NCI-H1930 (cell line): ENCODE data around the gene RGMA.
"Not testable (repeated sequence)": the region's sequence is repeated elsewhere in the genome, so short reads cannot be mapped to it uniquely, and the experiment has no call there.

ENCODE experiments used
- DNase-seq, 2 experiments: peaks; one replicate each; lab custom pipeline; 2025; lab: John Stamatoyannopoulos, UW

Gene RGMA

DNA sequence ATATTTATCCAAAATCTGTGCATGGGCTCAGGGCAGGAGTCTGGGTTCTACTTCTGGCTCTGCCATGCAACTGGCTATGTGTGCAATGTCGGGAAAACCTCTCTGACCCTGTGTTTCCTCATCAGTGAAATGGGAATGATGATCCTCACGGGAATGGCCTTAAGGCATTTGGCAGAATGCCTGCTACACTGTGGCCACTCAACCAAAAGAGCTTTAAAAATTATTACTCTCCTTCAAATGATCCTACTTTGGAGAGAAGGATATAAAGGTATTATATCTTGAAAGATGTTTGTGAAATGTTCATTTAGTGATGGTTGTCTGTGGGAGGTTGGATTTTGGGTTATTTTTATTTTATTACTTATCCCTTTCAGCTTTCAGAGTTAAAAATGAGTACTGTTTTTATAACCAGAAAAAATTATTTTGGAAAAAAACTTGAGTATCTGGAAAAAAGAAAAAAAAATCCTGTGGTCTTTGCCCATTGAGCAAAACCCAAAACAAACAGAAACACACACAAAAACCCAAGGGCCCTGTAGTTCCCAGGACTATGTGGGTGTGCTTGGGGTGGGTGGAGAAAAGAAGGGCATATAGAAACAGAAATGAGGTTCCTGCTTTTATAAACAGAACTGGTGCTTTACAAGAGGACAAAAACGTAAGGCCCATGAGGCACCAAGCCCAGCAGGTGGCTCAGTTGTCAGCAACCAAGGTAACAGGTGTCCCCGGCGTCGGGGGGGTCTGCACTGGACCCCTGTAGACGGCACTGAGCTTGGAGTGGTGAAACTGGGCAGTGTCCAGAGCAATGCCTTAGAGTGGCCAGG lies 22.0 kb downstream of the RGMA start:
- no peak for DNase-seq

- no peak for DNase-seq
These were observed 22.8 kb downstream of the RGMA start for GRCh38 chr15:93066224-93066681.

DNA sequence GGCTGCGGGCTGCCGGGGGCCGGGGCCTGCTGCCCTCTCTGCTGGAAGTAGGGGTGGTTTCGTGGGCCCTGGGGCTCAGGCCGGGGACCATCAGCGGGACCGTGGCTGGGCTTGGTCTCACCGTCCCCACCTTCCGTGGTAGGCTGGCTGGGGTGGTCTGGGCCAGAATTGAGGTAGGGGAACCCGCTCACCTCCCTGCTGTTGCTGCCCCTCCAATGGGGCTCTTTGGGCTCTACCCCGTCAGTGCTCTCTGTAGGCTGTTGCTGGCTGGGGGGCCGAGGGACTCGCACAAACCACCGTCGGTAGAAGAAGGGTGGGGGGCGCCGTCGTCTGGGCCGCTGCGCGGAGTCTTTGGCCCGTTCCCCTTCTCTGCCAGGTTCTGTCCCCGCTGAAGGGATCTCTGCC lies 23.4 kb downstream of the RGMA start:
- DNase-seq, result no peak

GRCh38 chr15:93063796-93064690 lies 25.0 kb downstream of the RGMA start:
- no peak for DNase-seq

GRCh38 chr15:93063262-93063671 lies 25.7 kb downstream of the RGMA start:
- DNase-seq, result no peak

- not testable (repeated sequence) for DNase-seq
These were observed 26.3 kb downstream of the RGMA start for GRCh38 chr15:93062628-93063261.

- DNase-seq, result no peak
These were observed 28.4 kb downstream of the RGMA start for GRCh38 chr15:93060336-93061248.

GRCh38 chr15:93059442-93059841 lies 29.6 kb downstream of the RGMA start:
- no peak for DNase-seq

- DNase-seq, result no peak
These were observed 30.0 kb downstream of the RGMA start for GRCh38 chr15:93058904-93059427.

GRCh38 chr15:93058128-93058527 lies 30.9 kb downstream of the RGMA start:
- DNase-seq, result no peak

DNA sequence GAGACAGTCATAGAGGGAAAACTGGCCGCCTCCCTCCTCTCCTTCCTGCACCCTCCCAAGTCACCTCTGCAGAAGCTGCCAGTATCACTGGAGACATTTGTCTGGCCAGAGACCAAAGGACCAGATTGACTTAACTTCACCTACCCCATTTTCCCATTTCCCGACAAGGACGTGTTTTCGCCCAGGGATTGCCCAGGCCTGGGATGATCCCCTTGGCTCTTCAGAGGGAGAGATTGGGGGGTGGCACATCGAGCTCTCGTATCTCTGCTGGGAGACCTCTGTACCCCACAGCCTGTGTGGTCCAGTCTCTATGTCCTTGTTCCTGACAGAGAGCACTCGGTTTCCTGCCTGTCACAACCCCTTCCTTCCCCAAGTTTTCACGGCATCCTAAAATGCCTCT lies 31.4 kb downstream of the RGMA start:
- no peak for DNase-seq

DNA sequence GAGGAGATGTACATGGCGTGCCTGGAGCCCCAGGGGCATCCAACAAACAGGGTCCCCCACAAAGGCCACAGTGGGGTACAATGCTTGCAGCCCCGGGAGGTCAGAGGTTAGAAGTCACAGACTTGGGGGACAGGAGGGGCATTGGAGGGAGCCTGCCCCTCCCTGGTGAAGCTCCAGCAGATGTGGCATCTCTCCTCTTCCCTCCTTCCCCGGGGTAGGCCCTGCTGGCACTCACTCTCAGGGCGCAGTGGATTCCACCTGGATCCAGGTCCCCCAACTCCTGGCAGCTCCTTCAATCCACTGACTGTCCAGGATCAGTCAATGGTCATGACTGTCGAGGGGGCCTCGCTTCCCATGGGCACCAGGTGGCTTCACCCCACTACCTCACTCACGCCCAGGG lies 32.2 kb downstream of the RGMA start:
- DNase-seq, result no peak

GRCh38 chr15:93055211-93055610 lies 33.8 kb downstream of the RGMA start:
- no peak for DNase-seq

- no peak for DNase-seq
These were observed 36.7 kb downstream of the RGMA start for GRCh38 chr15:93052090-93052879.

DNA sequence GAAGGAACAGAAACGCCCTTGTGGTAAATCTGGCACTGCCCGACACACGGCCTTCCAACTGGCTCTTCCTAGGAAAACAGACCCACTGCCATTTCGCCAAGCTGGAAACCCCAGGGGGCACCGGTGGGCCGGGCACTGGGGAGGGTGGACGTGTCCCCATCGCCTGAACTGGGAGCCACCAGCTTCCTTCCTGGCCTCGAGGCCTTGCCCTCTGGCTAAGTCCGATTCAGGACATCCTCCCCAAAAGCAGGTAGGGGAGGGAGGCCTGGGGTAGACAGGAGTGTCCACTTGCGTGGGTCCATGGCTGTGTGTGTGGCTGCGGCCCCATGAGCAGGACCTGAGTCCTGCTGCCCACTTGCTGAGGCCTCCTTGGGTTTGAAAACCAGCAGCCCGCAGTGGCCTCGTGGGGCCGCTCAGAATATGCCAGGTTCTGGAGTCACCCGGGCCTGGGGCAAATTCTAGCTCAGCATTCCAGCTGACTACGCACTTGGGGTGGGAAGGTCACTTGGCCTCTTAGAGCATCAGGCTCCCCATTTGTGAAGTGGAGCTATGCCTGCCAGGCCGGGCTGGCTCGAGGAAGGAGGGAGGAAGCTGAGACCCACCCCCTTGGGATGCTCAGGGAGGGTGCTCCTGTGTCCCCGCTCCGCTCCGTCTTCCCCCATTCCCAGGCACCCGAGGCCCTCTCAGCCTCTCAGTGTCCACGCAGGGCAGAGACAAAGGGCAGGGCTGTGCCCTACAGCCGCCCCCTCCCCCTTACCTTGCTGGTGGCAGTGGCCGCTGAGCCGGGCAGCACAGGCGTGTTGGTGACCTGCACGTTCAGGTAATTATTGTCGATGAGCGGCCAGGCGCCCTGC lies 37.5 kb downstream of the RGMA start:
- no peak for DNase-seq

GRCh38 chr15:93050648-93051047 lies 38.4 kb downstream of the RGMA start:
- DNase-seq, result no peak

- no peak for DNase-seq
These were observed 39.0 kb downstream of the RGMA start for GRCh38 chr15:93049914-93050578.

DNA sequence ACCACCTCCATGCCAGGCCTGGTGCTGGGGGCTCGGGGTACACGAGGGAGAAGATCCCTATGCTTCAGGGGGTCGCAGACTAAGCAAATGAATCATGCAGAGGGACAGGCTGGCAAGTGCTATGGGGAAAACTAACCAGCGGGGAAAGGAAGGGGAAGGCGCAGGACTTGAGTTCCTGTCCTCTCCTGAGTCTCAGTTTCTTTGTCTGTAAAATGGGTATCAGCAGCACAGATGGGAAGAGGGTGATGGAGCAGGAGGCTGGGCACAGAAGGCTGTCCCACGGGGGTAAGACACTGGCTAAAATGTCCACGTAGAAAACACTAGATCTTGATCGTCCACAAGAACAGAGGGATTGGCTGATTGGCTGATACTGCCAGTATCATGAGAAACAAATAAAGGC lies 39.8 kb downstream of the RGMA start:
- no peak for DNase-seq

- DNase-seq, result no peak
These were observed 40.3 kb downstream of the RGMA start for GRCh38 chr15:93048759-93049161.
